PFSK-1 (cell line): Measurements from ENCODE around the gene SLIT3.

Source experiments
- FOXP2 ChIP-seq: optimal IDR thresholded peaks from 2 replicates; pipeline ENCODE3; 2011; ENCODE audit warnings: borderline replicate concordance, control low read depth, inconsistent platforms; ENCODE audit not compliant: insufficient read depth; ENCODE audit errors: extremely low read length, extremely low read depth
- POLR2AphosphoS5 ChIP-seq: IDR thresholded peaks from 2 replicates; pipeline ENCODE4 v1.6.1; 2012; ENCODE audit warnings: low read depth, mild to moderate bottlenecking, control low read depth, low read length, moderate library complexity
- SIN3A ChIP-seq: IDR thresholded peaks from 2 replicates; pipeline ENCODE4 v1.6.1; 2012; ENCODE audit warnings: mild to moderate bottlenecking, low read length, moderate library complexity, borderline replicate concordance; ENCODE audit not compliant: insufficient read depth
- TAF1 ChIP-seq: IDR thresholded peaks from 2 replicates; pipeline ENCODE4 v1.6.1; 2012; ENCODE audit warnings: low read length, control low read depth, borderline replicate concordance; ENCODE audit not compliant: insufficient read depth
- TF ChIP-seq, protein P1 (sequence below), 2 experiments: IDR thresholded peaks; 2 replicates each; pipeline versions ENCODE4 v1.6.1 to v1.8.0; 2011 to 2012; ENCODE audit warnings: low read depth in 2 of 2, low read length in 2 of 2, control low read depth in 1 of 2, inconsistent platforms in 1 of 2, mild to moderate bottlenecking in 1 of 2, moderate library complexity in 1 of 2; ENCODE audit not compliant: insufficient read depth in 1 of 2

Gene SLIT3

DNA sequence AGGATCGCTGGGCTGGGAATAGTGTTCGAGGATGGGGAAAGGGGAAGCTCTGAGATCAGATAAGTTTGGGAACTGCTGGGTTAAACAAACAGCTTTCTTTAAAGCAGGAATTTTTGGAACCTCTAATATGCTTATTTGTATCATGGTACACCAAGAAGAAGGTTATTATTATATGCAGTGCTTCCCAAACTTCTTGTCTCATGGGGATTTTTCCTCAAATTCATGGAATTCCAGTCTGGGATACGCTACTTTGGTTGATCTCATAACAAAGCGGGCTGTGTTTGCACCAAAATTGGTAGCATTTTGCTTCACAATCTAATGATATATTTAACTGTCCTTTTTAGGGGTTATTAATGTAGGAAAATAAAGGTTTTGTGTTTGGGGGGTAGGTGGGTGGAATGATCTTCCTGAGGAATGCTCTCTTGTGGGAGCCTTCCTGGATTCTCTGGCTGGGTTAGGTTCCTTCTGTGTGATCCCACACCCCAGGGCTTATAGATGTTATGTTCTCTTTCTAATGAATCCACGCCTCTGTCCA lies 605.6 kb downstream of the SLIT3 start:
- TF ChIP-seq POLR2AphosphoS5 (no peak), TAF1 (no peak), SIN3A (no peak), FOXP2 (no peak)
- TF ChIP-seq, protein P1, sequence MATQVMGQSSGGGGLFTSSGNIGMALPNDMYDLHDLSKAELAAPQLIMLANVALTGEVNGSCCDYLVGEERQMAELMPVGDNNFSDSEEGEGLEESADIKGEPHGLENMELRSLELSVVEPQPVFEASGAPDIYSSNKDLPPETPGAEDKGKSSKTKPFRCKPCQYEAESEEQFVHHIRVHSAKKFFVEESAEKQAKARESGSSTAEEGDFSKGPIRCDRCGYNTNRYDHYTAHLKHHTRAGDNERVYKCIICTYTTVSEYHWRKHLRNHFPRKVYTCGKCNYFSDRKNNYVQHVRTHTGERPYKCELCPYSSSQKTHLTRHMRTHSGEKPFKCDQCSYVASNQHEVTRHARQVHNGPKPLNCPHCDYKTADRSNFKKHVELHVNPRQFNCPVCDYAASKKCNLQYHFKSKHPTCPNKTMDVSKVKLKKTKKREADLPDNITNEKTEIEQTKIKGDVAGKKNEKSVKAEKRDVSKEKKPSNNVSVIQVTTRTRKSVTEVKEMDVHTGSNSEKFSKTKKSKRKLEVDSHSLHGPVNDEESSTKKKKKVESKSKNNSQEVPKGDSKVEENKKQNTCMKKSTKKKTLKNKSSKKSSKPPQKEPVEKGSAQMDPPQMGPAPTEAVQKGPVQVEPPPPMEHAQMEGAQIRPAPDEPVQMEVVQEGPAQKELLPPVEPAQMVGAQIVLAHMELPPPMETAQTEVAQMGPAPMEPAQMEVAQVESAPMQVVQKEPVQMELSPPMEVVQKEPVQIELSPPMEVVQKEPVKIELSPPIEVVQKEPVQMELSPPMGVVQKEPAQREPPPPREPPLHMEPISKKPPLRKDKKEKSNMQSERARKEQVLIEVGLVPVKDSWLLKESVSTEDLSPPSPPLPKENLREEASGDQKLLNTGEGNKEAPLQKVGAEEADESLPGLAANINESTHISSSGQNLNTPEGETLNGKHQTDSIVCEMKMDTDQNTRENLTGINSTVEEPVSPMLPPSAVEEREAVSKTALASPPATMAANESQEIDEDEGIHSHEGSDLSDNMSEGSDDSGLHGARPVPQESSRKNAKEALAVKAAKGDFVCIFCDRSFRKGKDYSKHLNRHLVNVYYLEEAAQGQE (IDR thresholded peaks at IDR 0.05; ENCODE audit: insufficient read depth in 1 of 2, low read depth in 2 of 2, low read length in 2 of 2) = no peak

DNA sequence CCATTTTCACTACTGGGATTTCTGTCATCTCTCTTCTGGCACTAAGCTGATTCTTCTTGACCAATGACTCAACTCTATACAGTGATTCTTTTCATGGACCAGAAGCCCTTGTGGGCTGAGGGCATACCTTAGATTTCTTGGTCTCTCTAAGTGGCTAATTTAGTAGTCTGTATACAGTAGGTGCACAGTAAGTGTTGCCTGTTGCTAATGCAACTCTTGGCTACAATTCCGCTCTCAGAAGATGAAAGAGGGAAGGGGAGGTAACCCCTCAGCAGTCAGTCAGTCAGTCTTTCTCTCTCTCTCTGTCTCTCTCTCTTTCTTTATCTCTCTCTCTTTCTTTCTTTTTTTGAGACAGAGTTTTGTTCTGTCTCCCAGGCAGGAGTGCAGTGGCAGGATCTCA lies 606.6 kb downstream of the SLIT3 start:
- TF ChIP-seq TAF1 (no peak), SIN3A (no peak), POLR2AphosphoS5 (no peak), FOXP2 (no peak)
- TF ChIP-seq, protein P1 (IDR thresholded peaks at IDR 0.05; ENCODE audit: insufficient read depth in 1 of 2, low read depth in 2 of 2, low read length in 2 of 2) = no peak

DNA sequence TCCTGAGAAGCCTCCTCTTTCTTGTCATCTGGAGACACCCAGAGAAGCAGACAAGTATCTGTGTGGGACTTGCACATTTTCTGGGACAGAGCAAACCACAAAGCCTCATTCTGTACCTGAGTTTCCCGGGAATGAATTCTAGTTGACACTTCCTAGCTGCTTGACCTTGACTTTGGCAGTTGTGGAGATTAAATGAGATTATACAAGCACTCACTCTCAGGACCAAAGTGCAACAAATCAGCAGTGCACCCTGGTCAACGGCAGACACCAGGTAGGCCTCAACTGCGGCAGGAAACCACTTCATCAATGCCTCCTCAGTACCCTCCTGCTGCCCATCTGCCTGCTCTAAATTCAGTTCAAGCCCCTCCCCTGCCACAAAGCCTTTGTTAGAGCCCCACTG lies 607.1 kb downstream of the SLIT3 start:
- TF ChIP-seq, protein P1 (IDR thresholded peaks at IDR 0.05; ENCODE audit: insufficient read depth in 1 of 2, low read depth in 2 of 2, low read length in 2 of 2) = no peak
- no peak for TF ChIP-seq TAF1
- TF ChIP-seq POLR2AphosphoS5 = no peak
- no peak for TF ChIP-seq FOXP2
- TF ChIP-seq SIN3A = no peak

DNA sequence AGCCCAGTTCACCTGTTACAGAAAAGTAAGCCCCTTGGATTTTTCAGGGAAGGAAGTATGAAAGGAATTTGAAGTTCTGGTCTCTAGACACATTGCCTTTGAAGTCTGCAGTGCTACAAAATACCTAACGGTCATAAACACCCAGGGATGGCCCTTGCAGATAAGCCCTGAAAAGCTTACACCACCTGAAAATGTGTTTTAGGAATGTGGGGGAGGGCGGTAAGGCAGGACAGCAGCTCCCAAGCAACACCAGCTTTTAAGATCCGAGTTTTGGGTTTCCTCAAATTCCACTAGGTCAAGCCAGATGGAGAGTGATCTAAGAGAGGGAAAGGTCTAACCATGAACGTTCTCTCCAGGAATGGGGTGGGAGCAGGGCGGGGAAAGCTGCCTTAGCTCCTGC lies 607.6 kb downstream of the SLIT3 start:
- TF ChIP-seq, protein P1 (IDR thresholded peaks at IDR 0.05; ENCODE audit: insufficient read depth in 1 of 2, low read depth in 2 of 2, low read length in 2 of 2) = no peak
- TF ChIP-seq FOXP2 (no peak), POLR2AphosphoS5 (no peak), SIN3A (no peak), TAF1 (no peak)

DNA sequence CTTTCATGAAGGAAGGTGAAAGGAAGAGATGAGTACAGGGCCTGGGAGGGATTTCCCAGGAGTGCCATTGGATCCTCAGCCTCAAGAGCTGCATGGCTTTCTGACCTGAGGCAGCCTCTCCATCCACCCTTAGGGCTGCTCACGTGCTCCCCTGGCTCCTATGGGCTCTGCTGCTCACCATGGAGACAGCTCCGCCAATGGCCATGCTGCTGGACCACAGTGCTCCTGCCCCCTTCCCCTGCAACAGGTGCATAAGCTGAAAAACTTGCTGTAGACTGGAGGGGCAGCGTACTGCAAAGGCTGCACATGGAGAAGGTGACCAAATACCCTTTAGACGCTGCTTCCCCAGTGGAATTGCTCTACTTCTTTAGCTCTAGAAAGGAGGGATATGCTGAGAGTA lies 609.0 kb downstream of the SLIT3 start:
- TF ChIP-seq POLR2AphosphoS5 (no peak), FOXP2 (no peak), TAF1 (no peak), SIN3A (no peak)
- TF ChIP-seq, protein P1 (IDR thresholded peaks at IDR 0.05; ENCODE audit: insufficient read depth in 1 of 2, low read depth in 2 of 2, low read length in 2 of 2) = no peak
